ENCODE results near the gene PHOSPHO1. TPM values are rescaled to one million over a fixed set of nuclear protein-coding genes. Genes with fewer than 3 reads are reported as not detected.
A peak's percentile ranks its signal among the peaks of the same experiment; 100 is the strongest.
"Not testable (repeated sequence)": the region's sequence is repeated elsewhere in the genome, so short reads cannot be mapped to it uniquely, and the experiment has no call there.

The PHOSPHO1 gene
- total RNA-seq (2014; rRNA removed) (1.1 and 1.7 TPM in 2 replicates), Bru-seq, nascent RNA (percentile 22 among the genes with signal in this experiment), BruChase-seq, experiment 1, labeled RNA remaining after a 6-hour chase (percentile 23 among the genes with signal in this experiment), BruChase-seq, experiment 2, labeled RNA remaining after a 2-hour chase (percentile 21 among the genes with signal in this experiment)
- long read RNA-seq, partial matches to known transcripts, result 0 of 3 reads
- long read RNA-seq, other reads (novel, unspliced or antisense), result 0 of 3 reads

GRCh38 chr17:49230636-49231562 lies at the start of gene PHOSPHO1:
PHOSPHO1 (minus strand) TSS chr17:49230787; CDS start chr17:49226691, 4,096 bp downstream.
- TF ChIP-seq EZH2 (IDR thresholded peaks at IDR 0.05; ENCODE audit: low read length, unreplicated experiment) (no peak), EZH2phosphoT487 (IDR thresholded peaks at IDR 0.05; ENCODE audit: borderline replicate concordance, low read length) (no peak), CTCF (conservative IDR thresholded peaks at IDR 0.05; ENCODE audit: low read depth, low read length) (no peak)
- peak; percentile 87 for DNase-seq
- Histone ChIP-seq H3K4me1 (ENCODE audit: insufficient read depth, low read length) (peaks cover 12% of the 10 kb centered on the region; the same call in 1 of the 2 replicates), H3K36me3 (ENCODE audit: low read depth, low read length) (no peaks in the 10 kb centered on the region), H3K27ac (ENCODE audit: low read length) (no peak within 1 kb of the TSS), H2AFZ (ENCODE audit: low read length) (peak within 1 kb of the TSS; percentile 92), H3K27me3 (ENCODE audit: low read length) (no peaks in the 10 kb centered on the region), H3K4me2 (ENCODE audit: low read length) (peak within 1 kb of the TSS; percentile 92), H3F3A (ENCODE audit: low read length, unreplicated experiment) (no peaks in the 10 kb centered on the region), H4K20me1 (ENCODE audit: low read length) (no peaks in the 10 kb centered on the region), H3K9me2 (replicated peaks; ENCODE audit: low read length) (no peaks in the 10 kb centered on the region), H3K9ac (ENCODE audit: low read length) (no peak within 1 kb of the TSS), H3K79me2 (ENCODE audit: low read length) (no peaks in the 10 kb centered on the region), H3K4me3 (ENCODE audit: low read length) (peak within 1 kb of the TSS; percentile 72), H3K9me3 (ENCODE audit: low read length) (no peaks in the 10 kb centered on the region)
- BruUV-seq (replicated peaks), result no TSS peak
- ChIA-PET CTCF (no interaction called here), POLR2A (ENCODE audit: unreplicated experiment) (no interaction called here)
- peak; percentile 93 for ATAC-seq
- intact Hi-C loops (cut with micrococcal nuclease), result no loop called here

GRCh38 chr17:49280061-49280460 lies 49.5 kb upstream of the PHOSPHO1 start:
- Histone ChIP-seq H3K27me3 (ENCODE audit: low read length) (no peaks in the 10 kb centered on the region), H3K9me2 (replicated peaks; ENCODE audit: low read length) (no peaks in the 10 kb centered on the region), H2AFZ (ENCODE audit: low read length) (no peak overlapping the region), H3F3A (ENCODE audit: low read length, unreplicated experiment) (no peaks in the 10 kb centered on the region), H3K9ac (ENCODE audit: low read length) (no peak overlapping the region), H3K4me3 (ENCODE audit: low read length) (no peak overlapping the region), H4K20me1 (ENCODE audit: low read length) (no peaks in the 10 kb centered on the region), H3K36me3 (ENCODE audit: low read depth, low read length) (no peaks in the 10 kb centered on the region), H3K79me2 (ENCODE audit: low read length) (no peaks in the 10 kb centered on the region), H3K27ac (ENCODE audit: low read length) (no peak overlapping the region), H3K4me1 (ENCODE audit: insufficient read depth, low read length) (no peaks in the 10 kb centered on the region), H3K4me2 (ENCODE audit: low read length) (no peak overlapping the region), H3K9me3 (ENCODE audit: low read length) (no peaks in the 10 kb centered on the region)
- POLR2A ChIA-PET (ENCODE audit: unreplicated experiment), result no interaction called here
- BruUV-seq (replicated peaks), result no TSS peak
- ATAC-seq, result no peak
- no peak for DNase-seq
- intact Hi-C loops (cut with micrococcal nuclease), result no loop called here
- CTCF ChIA-PET, result no interaction called here
- no peak for TF ChIP-seq CTCF (conservative IDR thresholded peaks at IDR 0.05; ENCODE audit: low read depth, low read length)
- no peak for TF ChIP-seq EZH2 (IDR thresholded peaks at IDR 0.05; ENCODE audit: low read length, unreplicated experiment)
- TF ChIP-seq EZH2phosphoT487 (IDR thresholded peaks at IDR 0.05; ENCODE audit: borderline replicate concordance, low read length), result no peak

GRCh38 chr17:49279263-49280015 lies 48.9 kb upstream of the PHOSPHO1 start:
- POLR2A ChIA-PET (ENCODE audit: unreplicated experiment), result not testable (repeated sequence)

More at GRCh38 chr17:49279263-49280015, 48.9 kb upstream of the PHOSPHO1 start:
- intact Hi-C loops (cut with micrococcal nuclease); H3K36me3 ChIP-seq (ENCODE audit: low read depth, low read length); H3K9me2 ChIP-seq (replicated peaks; ENCODE audit: low read length); H2AFZ ChIP-seq (ENCODE audit: low read length); CTCF ChIA-PET; H3K4me3 ChIP-seq (ENCODE audit: low read length); ATAC-seq; H3K27me3 ChIP-seq (ENCODE audit: low read length); H4K20me1 ChIP-seq (ENCODE audit: low read length); H3K79me2 ChIP-seq (ENCODE audit: low read length); DNase-seq; H3K4me1 ChIP-seq (ENCODE audit: insufficient read depth, low read length); H3K9me3 ChIP-seq (ENCODE audit: low read length); H3F3A ChIP-seq (ENCODE audit: low read length, unreplicated experiment); H3K9ac ChIP-seq (ENCODE audit: low read length); H3K27ac ChIP-seq (ENCODE audit: low read length); BruUV-seq (replicated peaks); H3K4me2 ChIP-seq (ENCODE audit: low read length): not testable (repeated sequence)

Data from PC-3 (cell line).